Keratinocyte (primary cell): ENCODE results near the gene PIAS1. TPM values are rescaled to one million over a fixed set of nuclear protein-coding genes. Genes with fewer than 3 reads are reported as not detected.
"Not testable (repeated sequence)": the region's sequence is repeated elsewhere in the genome, so short reads cannot be mapped to it uniquely, and the experiment has no call there.

Source experiments
- DNase-seq: peaks from one replicate; pipeline ENCODE4 v3.0.0-alpha.2; 2011; ENCODE audit warnings: low read depth, missing footprints, low spot score
- FAIRE-seq: peaks from 2 replicates; lab custom pipeline; 2011; peaks lifted over from hg19 to GRCh38; lab: Jason Lieb, UNC
- H2AFZ ChIP-seq: 2 replicates; pipeline ENCODE4 v1.6.0; 2012; ENCODE audit warnings: low read length, control low read depth, inconsistent platforms; ENCODE audit not compliant: control insufficient read depth
- H3K27ac ChIP-seq: 2 replicates; pipeline ENCODE4 v1.5.1; 2011; ENCODE audit warnings: low read length; ENCODE audit not compliant: control insufficient read depth, insufficient read depth
- H3K27me3 ChIP-seq: 3 replicates; pipeline ENCODE4 v1.6.0; 2011; ENCODE audit warnings: low read length; ENCODE audit not compliant: control insufficient read depth, insufficient read depth; ENCODE audit errors: extremely low read depth
- H3K36me3 ChIP-seq, 2 experiments: 2 replicates in 1 of 2; 3 replicates in 1 of 2; pipeline ENCODE4 v1.5.1; 2011; ENCODE audit warnings: low read length in 2 of 2, mild to moderate bottlenecking in 1 of 2; ENCODE audit not compliant: control insufficient read depth in 2 of 2, insufficient read depth in 2 of 2; ENCODE audit errors: extremely low read depth in 1 of 2
- H3K4me1 ChIP-seq: 3 replicates; pipeline ENCODE4 v1.5.1; 2011; ENCODE audit warnings: low read length; ENCODE audit not compliant: control insufficient read depth, insufficient read depth; ENCODE audit errors: extremely low read depth
- H3K4me2 ChIP-seq: 3 replicates; pipeline ENCODE4 v1.6.0; 2011; ENCODE audit warnings: low read depth, low read length; ENCODE audit not compliant: control insufficient read depth, insufficient read depth; ENCODE audit errors: extremely low read depth
- H3K4me3 ChIP-seq, 3 experiments: fragments of 200-600 bp in 1 of 3; sonication (generic) in 1 of 3; 2 replicates in 2 of 3; 3 replicates in 1 of 3; pipeline ENCODE4 v1.5.1; 2011 to 2016; ENCODE audit warnings: low read length in 3 of 3, mild to moderate bottlenecking in 3 of 3, control low read depth in 2 of 3, inconsistent platforms in 1 of 3, low read depth in 1 of 3, mixed read lengths in 1 of 3, mixed run types in 1 of 3, moderate library complexity in 1 of 3; ENCODE audit not compliant: control insufficient read depth in 2 of 3, insufficient read depth in 2 of 3; ENCODE audit errors: extremely low read depth in 1 of 3
- H3K79me2 ChIP-seq: 2 replicates; pipeline ENCODE4 v1.6.0; 2012; ENCODE audit warnings: low read length; ENCODE audit not compliant: control insufficient read depth, insufficient read depth
- H3K9ac ChIP-seq: 3 replicates; pipeline ENCODE4 v1.6.0; 2011; ENCODE audit warnings: low read length; ENCODE audit not compliant: control insufficient read depth, insufficient read depth; ENCODE audit errors: extremely low read depth
- H3K9me1 ChIP-seq: 3 replicates; pipeline ENCODE4 v1.6.0; 2011; ENCODE audit warnings: low read length; ENCODE audit not compliant: control insufficient read depth, insufficient read depth; ENCODE audit errors: extremely low read depth
- H3K9me3 ChIP-seq: 2 replicates; pipeline ENCODE4 v1.5.1; 2012; ENCODE audit warnings: low read depth, low read length; ENCODE audit not compliant: control insufficient read depth
- H4K20me1 ChIP-seq: 3 replicates; pipeline ENCODE4 v1.6.0; 2011; ENCODE audit warnings: low read length; ENCODE audit not compliant: control insufficient read depth, insufficient read depth; ENCODE audit errors: extremely low read depth
- CTCF ChIP-seq, 3 experiments: IDR thresholded peaks in 1 of 3; conservative IDR thresholded peaks in 1 of 3; optimal IDR thresholded peaks in 1 of 3; 2 replicates in 2 of 3; 3 replicates in 1 of 3; pipeline versions ENCODE3 to v1.5.1; 2011; ENCODE audit warnings: low read length in 3 of 3, mild to moderate bottlenecking in 3 of 3, moderate library complexity in 2 of 3, control low read depth in 1 of 3, inconsistent platforms in 1 of 3; ENCODE audit not compliant: insufficient read depth in 2 of 3; ENCODE audit errors: extremely low read depth in 1 of 3
- EZH2 ChIP-seq: IDR thresholded peaks from one replicate; pipeline ENCODE4 v1.6.1; 2012; ENCODE audit warnings: inconsistent platforms, mild to moderate bottlenecking, low read length, moderate library complexity
- dilution Hi-C: fragments of 300-500 bp; cut with MboI; formaldehyde crosslinking; loops from one replicate; pipeline ENCODE4 v1.7.0; 2020; ENCODE audit warnings: low sequenced_read_pairs; ENCODE audit not compliant: extremely low pct_ligation_motif_present
- polyA plus RNA-seq, 5 experiments: library from polyadenylated mRNA; depleted of rRNA in 3 of 5; stranded (reverse) in 3 of 5; stranded (forward) in 1 of 5; unstranded in 1 of 5; fragments of >200 nt; gene quantifications; 1 replicate in 1 of 5; 2 replicates in 3 of 5; 3 replicates in 1 of 5; pipeline versions ENCODE4 v1.2.1 to v1.2.3, GENCODE V29; 2011 to 2012; ENCODE audit warnings: missing spikeins in 2 of 5, low read depth in 1 of 5, low replicate concordance in 1 of 5

Gene PIAS1
- polyA plus RNA-seq, 1 donor (not counting 4 experiments of a cell fraction or from before 2014, with no cell fraction given), result 58.2 TPM

- Histone ChIP-seq H3K9me3 (no peaks in the 10 kb centered on the region), H4K20me1 (no peaks in the 10 kb centered on the region), H3K9ac (no peak overlapping the region), H3K4me3 (no peak overlapping the region), H2AFZ (no peak overlapping the region), H3K4me1 (peaks cover 5% of the 10 kb centered on the region), H3K36me3 (no peaks in the 10 kb centered on the region), H3K9me1 (no peaks in the 10 kb centered on the region), H3K27ac (no peak overlapping the region), H3K4me2 (no peak overlapping the region), H3K79me2 (peaks cover 1% of the 10 kb centered on the region), H3K27me3 (peaks cover 4% of the 10 kb centered on the region)
- dilution Hi-C loops, result no loop called here
- FAIRE-seq (no peak), DNase-seq (no peak)
- TF ChIP-seq CTCF (optimal IDR thresholded peaks at IDR 0.05 in 1 of 3, IDR thresholded peaks at IDR 0.05 in 1 of 3, conservative IDR thresholded peaks at IDR 0.05 in 1 of 3; ENCODE audit: extremely low read depth in 1 of 3, insufficient read depth in 2 of 3, low read length in 3 of 3) (no peak), EZH2 (no peak)
These were observed 179.9 kb downstream of the PIAS1 start for GRCh38 chr15:68234060-68234459.

GRCh38 chr15:68234520-68234919 is 180.4 kb downstream of the PIAS1 start:
- H3K4me2 ChIP-seq, H3K27ac ChIP-seq, FAIRE-seq, H3K27me3 ChIP-seq, H3K79me2 ChIP-seq, H4K20me1 ChIP-seq, H3K9me3 ChIP-seq, H2AFZ ChIP-seq, H3K9me1 ChIP-seq, H3K4me1 ChIP-seq, dilution Hi-C loops, H3K9ac ChIP-seq, DNase-seq, H3K4me3 ChIP-seq, H3K36me3 ChIP-seq: not testable (repeated sequence)

GRCh38 chr15:68235022-68235421 is 180.9 kb downstream of the PIAS1 start:
- Histone ChIP-seq H2AFZ (no peak overlapping the region), H3K79me2 (no peaks in the 10 kb centered on the region), H3K4me1 (peaks cover 4% of the 10 kb centered on the region), H3K36me3 (no peaks in the 10 kb centered on the region), H3K4me2 (no peak overlapping the region), H3K9ac (no peak overlapping the region), H3K27me3 (peaks cover 4% of the 10 kb centered on the region), H3K27ac (no peak overlapping the region), H3K4me3 (no peak overlapping the region), H3K9me1 (no peaks in the 10 kb centered on the region), H3K9me3 (no peaks in the 10 kb centered on the region), H4K20me1 (no peaks in the 10 kb centered on the region)
- dilution Hi-C loops, result no loop called here
- DNase-seq, result no peak
- FAIRE-seq, result peak; percentile 77
- no peak for TF ChIP-seq EZH2
- no peak for TF ChIP-seq CTCF (optimal IDR thresholded peaks at IDR 0.05 in 1 of 3, IDR thresholded peaks at IDR 0.05 in 1 of 3, conservative IDR thresholded peaks at IDR 0.05 in 1 of 3; ENCODE audit: extremely low read depth in 1 of 3, insufficient read depth in 2 of 3, low read length in 3 of 3)
